HL-60/S4 treated with phorbol 12-myristate 13-acetate at 8.2 ng/mL for 4 days and 3 days (cell line): ENCODE results near the gene PPP2R5C.
"Not testable (repeated sequence)": the region's sequence is repeated elsewhere in the genome, so short reads cannot be mapped to it uniquely, and the experiment has no call there.

Experiments used
- in situ Hi-C: fragments of 300-500 bp; cut with MboI; formaldehyde crosslinking; loops from 2 replicates; pipeline ENCODE4 v1.15.0; 2022; ENCODE audit warnings: low sequenced_read_pairs

PPP2R5C gene

DNA sequence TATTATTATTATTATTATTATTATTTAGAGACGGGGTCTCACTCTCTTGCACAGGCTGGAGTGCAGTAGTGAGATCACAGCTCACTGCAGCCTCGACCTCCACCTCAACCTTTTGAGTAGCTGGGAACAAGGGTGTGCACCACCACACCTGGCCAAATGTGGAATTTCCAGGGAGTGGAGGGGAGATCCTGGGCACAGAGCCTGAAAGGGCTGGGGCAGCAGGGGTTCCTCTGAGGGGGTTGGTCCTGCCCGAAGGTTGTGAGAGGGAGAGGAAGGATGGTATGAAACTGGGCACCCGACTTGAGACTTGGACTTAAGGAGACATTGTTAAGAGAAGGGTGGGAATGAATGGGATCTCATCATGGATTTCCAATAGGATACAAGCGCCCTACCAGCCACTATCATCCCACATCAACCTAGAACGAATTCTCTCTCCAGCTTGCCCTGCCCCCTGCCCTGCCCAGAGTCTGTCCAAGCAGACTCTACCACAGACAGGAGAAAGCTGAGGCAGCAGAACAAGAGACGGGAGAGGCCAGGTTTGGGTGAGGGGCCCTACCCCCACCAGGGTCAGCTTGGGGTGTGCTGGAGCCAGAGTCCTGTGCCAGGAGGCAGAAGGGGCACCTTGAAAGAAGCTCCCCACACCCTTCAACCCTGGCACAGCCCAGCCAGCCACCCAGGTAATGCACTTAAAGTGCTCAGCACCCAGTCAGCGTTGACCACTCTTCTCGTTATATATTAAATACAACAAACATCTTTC, 200.4 kb downstream of the PPP2R5C start:
- in situ Hi-C loops: no loop called here

DNA sequence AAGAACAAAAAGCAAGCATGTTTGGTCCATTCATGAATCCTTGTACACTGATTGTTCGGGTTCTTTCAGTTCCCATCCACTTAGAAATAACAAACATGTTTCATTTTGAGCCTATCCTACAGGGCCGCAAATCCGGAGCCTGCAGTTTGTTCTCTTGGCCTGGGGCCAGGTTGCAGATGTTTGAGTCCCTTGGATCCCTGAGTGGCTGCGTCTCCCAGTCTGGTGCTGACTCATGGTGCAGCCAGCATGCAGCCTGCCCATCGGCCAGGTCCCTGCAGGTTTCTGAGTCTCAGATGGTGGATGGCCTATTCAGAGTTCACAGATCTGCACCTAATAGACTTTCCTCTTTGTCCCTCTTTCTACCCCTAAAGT, 201.0 kb downstream of the PPP2R5C start:
- in situ Hi-C loops: no loop called here

DNA sequence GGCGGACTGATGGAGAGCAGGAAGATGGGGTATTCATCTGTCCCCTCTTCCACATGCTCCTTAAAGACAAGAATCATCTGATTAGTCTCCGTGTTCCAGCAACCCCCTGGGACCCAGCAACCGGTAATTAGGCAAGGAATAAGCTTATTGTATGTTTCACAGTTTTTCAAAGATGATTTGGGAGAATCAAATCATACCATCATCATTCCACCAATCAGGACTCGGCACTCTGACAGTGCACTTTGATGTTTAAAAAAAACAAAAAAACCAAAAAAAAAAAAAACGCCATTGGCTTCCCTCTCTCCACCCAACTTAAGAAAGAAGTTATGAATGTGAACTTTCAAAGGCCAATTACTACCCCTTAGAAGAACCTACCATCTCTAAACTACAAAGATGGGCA, 201.5 kb downstream of the PPP2R5C start:
- in situ Hi-C loops: no loop called here

DNA sequence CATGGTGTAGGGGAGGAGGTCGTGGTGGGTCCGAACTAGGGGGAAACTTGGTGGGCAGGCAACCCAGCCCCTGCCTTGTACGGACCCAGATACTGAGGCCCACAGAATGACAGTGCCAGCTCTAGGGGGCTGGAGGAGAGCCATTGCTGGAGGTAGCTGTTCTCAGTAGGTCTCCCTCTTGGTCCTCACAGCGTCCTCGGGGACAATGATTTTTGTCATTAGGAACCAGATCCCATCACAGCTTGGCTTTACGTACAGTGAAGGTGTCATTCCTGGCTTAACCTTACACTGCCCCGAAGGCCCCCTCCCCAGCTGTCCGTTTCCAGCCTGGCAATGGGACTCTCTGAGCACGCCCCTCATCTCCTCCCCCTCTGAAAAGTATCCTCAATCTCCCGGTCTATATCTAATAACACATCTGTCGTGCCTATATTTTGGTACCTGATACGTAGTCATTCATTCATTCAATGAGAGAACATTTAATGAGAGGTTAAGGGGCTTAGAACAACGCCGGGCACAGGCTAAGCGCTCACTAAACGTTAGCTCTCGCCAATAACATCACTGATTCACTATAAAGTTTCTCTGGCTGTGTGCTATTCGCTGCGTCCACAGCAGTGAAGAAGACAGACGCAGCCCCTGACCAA, 202.3 kb downstream of the PPP2R5C start:
- in situ Hi-C loops: no loop called here

DNA sequence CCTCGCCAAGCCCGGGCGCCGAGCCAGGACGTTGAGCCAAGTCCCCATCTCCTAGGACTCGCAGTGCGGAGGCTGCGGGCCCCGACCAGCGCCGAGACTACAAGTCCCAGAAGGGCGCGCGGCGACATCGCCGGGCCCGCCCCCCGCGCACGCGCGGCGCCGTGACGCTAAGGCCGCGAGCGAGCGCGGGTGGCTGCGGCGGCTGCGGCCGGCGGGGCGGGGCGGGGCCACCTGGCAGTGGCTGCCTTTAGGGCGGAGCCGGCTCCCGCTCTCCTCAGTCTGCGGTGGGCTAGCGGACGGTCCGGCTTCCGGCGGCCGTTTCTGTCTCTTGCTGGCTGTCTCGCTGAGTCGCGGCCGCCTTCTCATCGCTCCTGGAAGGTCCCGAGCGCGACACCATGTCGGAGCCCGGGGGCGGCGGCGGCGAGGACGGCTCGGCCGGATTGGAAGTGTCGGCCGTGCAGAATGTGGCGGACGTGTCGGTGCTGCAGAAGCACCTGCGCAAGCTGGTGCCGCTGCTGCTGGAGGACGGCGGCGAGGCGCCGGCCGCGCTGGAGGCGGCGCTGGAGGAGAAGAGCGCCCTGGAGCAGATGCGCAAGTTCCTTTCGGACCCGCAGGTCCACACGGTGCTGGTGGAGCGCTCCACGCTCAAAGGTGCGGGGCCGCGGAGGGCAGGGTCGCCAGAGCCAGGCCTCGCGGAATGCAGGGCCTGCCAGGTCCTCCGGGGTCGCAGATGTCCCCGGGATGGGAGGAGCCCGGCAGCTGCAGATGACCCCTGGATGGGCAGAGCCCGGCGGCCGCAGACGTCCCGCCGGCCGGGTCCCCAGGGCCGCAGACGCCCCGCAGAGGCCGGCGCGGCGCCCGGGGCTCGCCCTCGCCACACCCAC, 203.0 kb downstream of the PPP2R5C start, which contains the start of gene DYNC1H1:
TSS of gene DYNC1H1 (plus strand) at position 277 of the 884 bp plus-strand sequence. CDS start at position 396, 119 bp downstream.
- in situ Hi-C loops: no loop called here

DNA sequence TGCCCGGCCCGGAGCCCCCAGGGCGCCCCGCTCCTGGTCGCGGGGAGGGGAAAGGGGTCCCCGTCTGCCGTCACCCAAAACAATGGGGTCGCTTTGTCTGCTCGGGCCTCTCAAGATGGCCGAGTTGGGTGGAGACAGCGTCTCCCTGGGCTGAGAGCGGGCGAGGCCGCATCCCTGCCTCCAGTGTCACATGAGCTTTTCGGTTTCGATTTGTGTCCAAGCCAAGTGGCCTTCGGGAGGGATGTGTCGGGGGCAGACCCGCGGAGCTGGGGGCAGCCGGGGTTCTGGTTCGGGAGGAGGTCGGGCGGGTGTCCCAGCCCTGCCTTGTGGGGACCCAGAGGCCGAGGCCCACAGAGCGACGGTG, 203.7 kb downstream of the PPP2R5C start:
- in situ Hi-C loops: no loop called here

- in situ Hi-C loops: no loop called here
Measured at GRCh38 chr14:101965770-101966722, 204.5 kb downstream of the PPP2R5C start.

DNA sequence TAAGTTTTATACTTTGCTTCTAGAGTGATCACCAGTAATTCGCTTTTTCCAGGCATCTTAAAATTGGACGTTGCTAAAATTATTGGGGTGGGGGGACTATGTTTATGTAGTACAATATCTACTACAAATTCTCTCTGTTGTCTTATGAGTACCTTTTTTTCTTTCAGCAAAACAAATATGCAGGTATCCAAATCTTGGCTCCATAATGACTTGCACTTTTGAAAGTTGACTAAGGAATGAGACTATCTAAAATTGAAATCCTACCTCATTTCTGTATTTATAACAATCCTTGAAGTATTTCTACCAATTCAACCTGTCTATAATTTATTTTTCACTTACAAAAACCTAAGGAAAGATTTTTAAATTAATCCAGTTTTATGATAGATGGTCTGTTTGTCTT, 205.2 kb downstream of the PPP2R5C start:
- in situ Hi-C loops: no loop called here

GRCh38 chr14:101968186-101968585, 206.7 kb downstream of the PPP2R5C start:
- in situ Hi-C loops: no loop called here

- in situ Hi-C loops: no loop called here
Measured at GRCh38 chr14:101969481-101969880, 208.0 kb downstream of the PPP2R5C start.

- in situ Hi-C loops: no loop called here
Measured at GRCh38 chr14:101970830-101971400, 209.4 kb downstream of the PPP2R5C start.

- in situ Hi-C loops: not testable (repeated sequence)
Measured at GRCh38 chr14:101971458-101971857, 209.9 kb downstream of the PPP2R5C start.

DNA sequence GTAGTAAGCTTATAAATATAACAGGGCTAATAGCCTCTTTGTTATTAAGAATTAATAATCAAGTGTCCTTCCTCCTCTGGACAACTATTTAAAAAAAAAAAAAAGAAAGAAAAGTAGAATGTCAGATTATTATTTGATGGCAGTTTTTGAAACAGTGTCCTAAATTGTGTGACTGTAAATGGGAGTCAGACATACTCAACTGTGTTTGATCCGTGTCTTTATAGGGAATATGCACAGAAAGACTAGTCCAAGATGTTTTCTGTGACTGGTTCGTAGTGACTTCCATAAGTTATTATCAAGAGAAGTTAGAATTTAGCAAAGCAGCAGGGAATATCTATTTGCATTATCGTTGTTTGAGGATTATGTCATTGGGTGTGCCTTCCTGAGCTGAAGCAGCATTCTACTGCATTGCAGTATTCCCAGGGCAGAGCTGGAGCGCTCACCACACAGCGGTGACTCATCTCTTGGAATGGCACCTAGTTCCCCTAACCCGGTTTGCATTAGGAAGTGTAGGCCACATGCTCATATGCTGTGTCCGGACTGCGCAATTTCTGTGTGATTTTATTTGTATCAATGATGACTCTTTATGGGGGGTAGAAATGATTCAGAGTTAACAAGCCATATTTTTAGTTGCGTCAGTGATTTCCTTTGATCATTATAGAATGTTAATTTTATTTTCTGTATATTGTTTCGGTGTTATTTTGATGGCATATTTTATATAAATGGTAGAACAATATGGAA, 210.8 kb downstream of the PPP2R5C start:
- in situ Hi-C loops: no loop called here

GRCh38 chr14:101973356-101973755, 211.8 kb downstream of the PPP2R5C start:
- in situ Hi-C loops: no loop called here

- in situ Hi-C loops: no loop called here
Measured at GRCh38 chr14:101975231-101975630, 213.7 kb downstream of the PPP2R5C start.
